ENCODE measurements around the gene MGAT4C. TPM values are rescaled to one million over a fixed set of nuclear protein-coding genes. Genes with fewer than 3 reads are reported as not detected.

MGAT4C gene
- total and polyA plus RNA-seq, 12 donors: under 0.01 to 8.3 (median 0.94) TPM

- Histone ChIP-seq H3K9me3 (replicated peaks in 1 of 3) (no peaks in the 10 kb centered on the region), H3K36me3 (replicated peaks in 1 of 2) (no peaks in the 10 kb centered on the region), H3K27me3 (no peaks in the 10 kb centered on the region), H3K4me1 (replicated peaks in 1 of 2) (no peaks in the 10 kb centered on the region), H3K4me3 (no peak overlapping the region), H3K27ac (no peak overlapping the region)
- no peak for DNase-seq
- intact Hi-C loops (cut with DNase I): no loop called here
- 82 to 100% (median 95%) methylated on average over 1 of the region's 1 CpG; no CpG with 5 or more reads in 1 of the 4 donors for WGBS, 4 donors
- no peak for TF ChIP-seq POLR2A (IDR thresholded peaks at IDR 0.05)
- TF ChIP-seq, protein P1, sequence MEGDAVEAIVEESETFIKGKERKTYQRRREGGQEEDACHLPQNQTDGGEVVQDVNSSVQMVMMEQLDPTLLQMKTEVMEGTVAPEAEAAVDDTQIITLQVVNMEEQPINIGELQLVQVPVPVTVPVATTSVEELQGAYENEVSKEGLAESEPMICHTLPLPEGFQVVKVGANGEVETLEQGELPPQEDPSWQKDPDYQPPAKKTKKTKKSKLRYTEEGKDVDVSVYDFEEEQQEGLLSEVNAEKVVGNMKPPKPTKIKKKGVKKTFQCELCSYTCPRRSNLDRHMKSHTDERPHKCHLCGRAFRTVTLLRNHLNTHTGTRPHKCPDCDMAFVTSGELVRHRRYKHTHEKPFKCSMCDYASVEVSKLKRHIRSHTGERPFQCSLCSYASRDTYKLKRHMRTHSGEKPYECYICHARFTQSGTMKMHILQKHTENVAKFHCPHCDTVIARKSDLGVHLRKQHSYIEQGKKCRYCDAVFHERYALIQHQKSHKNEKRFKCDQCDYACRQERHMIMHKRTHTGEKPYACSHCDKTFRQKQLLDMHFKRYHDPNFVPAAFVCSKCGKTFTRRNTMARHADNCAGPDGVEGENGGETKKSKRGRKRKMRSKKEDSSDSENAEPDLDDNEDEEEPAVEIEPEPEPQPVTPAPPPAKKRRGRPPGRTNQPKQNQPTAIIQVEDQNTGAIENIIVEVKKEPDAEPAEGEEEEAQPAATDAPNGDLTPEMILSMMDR (IDR thresholded peaks at IDR 0.05): no peak
Observed at GRCh38 chr12:86179855-86180254, 76.3 kb downstream of the MGAT4C start.

DNA sequence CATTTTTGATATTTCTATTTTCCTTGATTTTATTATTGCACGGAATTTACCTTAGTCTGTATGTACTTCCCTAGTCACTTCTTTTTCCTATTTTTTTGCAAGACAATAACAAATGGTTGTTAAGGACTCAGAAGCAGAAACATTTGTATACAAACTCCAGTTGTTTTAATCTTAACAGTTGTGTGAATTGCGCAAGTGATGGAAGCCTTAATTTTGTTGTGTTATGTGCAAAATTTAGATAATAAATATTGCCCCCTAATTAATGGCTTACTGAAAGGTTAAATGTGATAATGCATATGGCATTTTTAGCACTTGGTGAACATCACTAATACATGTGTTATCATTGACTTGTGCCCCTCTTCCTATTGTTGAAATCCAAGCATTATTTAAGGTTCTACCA lies 82.0 kb downstream of the MGAT4C start:
- intact Hi-C loops (cut with DNase I): no loop called here
- TF ChIP-seq POLR2A (IDR thresholded peaks at IDR 0.05): no peak
- TF ChIP-seq, protein P1 (IDR thresholded peaks at IDR 0.05): no peak

DNA sequence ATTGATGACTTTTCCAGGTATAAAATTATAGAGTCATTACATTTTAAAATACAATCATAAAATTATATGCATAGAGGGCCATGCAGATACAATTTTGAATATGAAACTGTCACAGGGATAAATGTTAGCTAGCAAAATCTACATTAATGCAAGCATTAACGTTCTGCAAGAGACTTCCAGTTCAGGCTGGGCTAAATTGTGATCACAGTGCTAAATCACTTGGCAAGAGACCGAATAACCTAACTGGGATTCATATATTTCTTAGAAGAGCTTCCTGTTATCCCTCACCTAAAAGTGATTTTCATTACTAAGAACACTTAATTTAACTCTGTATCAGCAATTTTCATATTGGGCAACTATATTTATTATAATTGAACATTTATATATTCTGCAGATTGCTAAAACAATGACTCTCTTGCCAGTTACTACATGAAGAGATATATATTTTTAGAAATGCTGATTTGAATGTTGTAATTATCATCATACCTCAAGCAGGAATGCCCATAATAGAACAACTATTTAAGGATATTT lies 83.2 kb downstream of the MGAT4C start:
- WGBS, 4 donors: 49 to 55% (median 54%) methylated on average over 2 of the region's 2 CpGs
- Histone ChIP-seq H3K4me3 (no peak overlapping the region), H3K27ac (no peak overlapping the region), H3K36me3 (replicated peaks in 1 of 2) (no peaks in the 10 kb centered on the region), H3K27me3 (no peaks in the 10 kb centered on the region), H3K4me1 (replicated peaks in 1 of 2) (no peaks in the 10 kb centered on the region), H3K9me3 (replicated peaks in 1 of 3) (no peaks in the 10 kb centered on the region)
- DNase-seq: no peak
- no peak for TF ChIP-seq POLR2A (IDR thresholded peaks at IDR 0.05)
- TF ChIP-seq, protein P1 (IDR thresholded peaks at IDR 0.05): no peak
- intact Hi-C loops (cut with DNase I): no loop called here

More for the DNA sequence above, 82.0 kb downstream of the MGAT4C start:
- H3K27me3 ChIP-seq: no peaks in the 10 kb centered on the region
- DNase-seq: no peak
- H3K36me3 ChIP-seq (replicated peaks in 1 of 2): no peaks in the 10 kb centered on the region
- no peak overlapping the region for H3K27ac ChIP-seq
- H3K4me1 ChIP-seq (replicated peaks in 1 of 2): no peaks in the 10 kb centered on the region
- 76 to 84% (median 81%) methylated on average over 2 of the region's 2 CpGs for WGBS, 4 donors
- H3K4me3 ChIP-seq: no peak overlapping the region
- no peaks in the 10 kb centered on the region for H3K9me3 ChIP-seq (replicated peaks in 1 of 3)

- H3K27ac ChIP-seq: no peak overlapping the region
- H3K4me3 ChIP-seq: no peak overlapping the region
- no peaks in the 10 kb centered on the region for H3K9me3 ChIP-seq (replicated peaks in 1 of 3)
- H3K4me1 ChIP-seq (replicated peaks in 1 of 2): no peaks in the 10 kb centered on the region
- no peaks in the 10 kb centered on the region for H3K36me3 ChIP-seq (replicated peaks in 1 of 2)
- intact Hi-C loops (cut with DNase I): no loop called here
- 34 to 57% (median 40%) methylated on average over 1 of the region's 1 CpG for WGBS, 4 donors
- DNase-seq: no peak
- H3K27me3 ChIP-seq: no peaks in the 10 kb centered on the region
- TF ChIP-seq, protein P1 (IDR thresholded peaks at IDR 0.05): no peak
- TF ChIP-seq POLR2A (IDR thresholded peaks at IDR 0.05): no peak
Observed at GRCh38 chr12:86170051-86170450, 86.1 kb downstream of the MGAT4C start.

Measured in adrenal gland (tissue), 12 donors.